ENCODE results near the gene RNF126.

Gene RNF126

GRCh38 chr19:602391-603301, 60.4 kb downstream of the RNF126 start:
- TF ChIP-seq CTCF (IDR thresholded peaks at IDR 0.05; ENCODE audit: insufficient read depth, low read depth, low read length, missing control alignments), result no peak
- no peak for DNase-seq (ENCODE audit: low read depth)
- H3K4me3 ChIP-seq (ENCODE audit: low read depth, low read length), result no peak overlapping the region

- TF ChIP-seq CTCF (IDR thresholded peaks at IDR 0.05; ENCODE audit: insufficient read depth, low read depth, low read length, missing control alignments), result no peak
- DNase-seq (ENCODE audit: low read depth), result no peak
- no peak overlapping the region for H3K4me3 ChIP-seq (ENCODE audit: low read depth, low read length)
These were observed 61.2 kb downstream of the RNF126 start for GRCh38 chr19:601790-602189.

GRCh38 chr19:601310-601709, 61.7 kb downstream of the RNF126 start:
- DNase-seq (ENCODE audit: low read depth), result no peak
- no peak for TF ChIP-seq CTCF (IDR thresholded peaks at IDR 0.05; ENCODE audit: insufficient read depth, low read depth, low read length, missing control alignments)
- H3K4me3 ChIP-seq (ENCODE audit: low read depth, low read length), result no peak overlapping the region
